ENCODE data around the gene NDUFC2.
"Not testable (repeated sequence)": the region's sequence is repeated elsewhere in the genome, so short reads cannot be mapped to it uniquely, and the experiment has no call there.

The NDUFC2 gene

GRCh38 chr11:78028423-78028822, 51.2 kb downstream of the NDUFC2 start:
- DNase-seq, result not testable (repeated sequence)

GRCh38 chr11:78027759-78028158, 51.9 kb downstream of the NDUFC2 start:
- DNase-seq, result no peak

GRCh38 chr11:78025378-78025777, 54.3 kb downstream of the NDUFC2 start:
- no peak for DNase-seq

- no peak for DNase-seq
Observed at GRCh38 chr11:78023426-78023825, 56.2 kb downstream of the NDUFC2 start.

GRCh38 chr11:78022397-78023396, 57.0 kb downstream of the NDUFC2 start, which contains the start of gene KCTD14:
Gene KCTD14, minus strand, starts transcription at chr11:78023276. Its CDS starts 27 bp downstream, at chr11:78023249.
- no peak for DNase-seq

GRCh38 chr11:78021611-78022010, 58.1 kb downstream of the NDUFC2 start:
- DNase-seq, result no peak

GRCh38 chr11:78020246-78020645, 59.4 kb downstream of the NDUFC2 start:
- no peak for DNase-seq

GRCh38 chr11:78019808-78020207, 59.9 kb downstream of the NDUFC2 start:
- DNase-seq, result no peak
